ENCODE measurements around the gene TSPAN7.

Gene TSPAN7

GRCh38 chrX:38726612-38727011 is 165.3 kb downstream of the TSPAN7 start:
- in situ Hi-C loops (cut with HindIII; ENCODE audit: low sequenced_read_pairs): no loop called here
- DNase-seq (ENCODE audit: low read depth, low spot score): no peak
- no peak overlapping the region for H3K4me3 ChIP-seq (ENCODE audit: low read depth, low read length)
- TF ChIP-seq CTCF (IDR thresholded peaks at IDR 0.05; ENCODE audit: low read depth, low read length): no peak

- TF ChIP-seq CTCF (IDR thresholded peaks at IDR 0.05; ENCODE audit: low read depth, low read length): no peak
- DNase-seq (ENCODE audit: low read depth, low spot score): no peak
- no peak overlapping the region for H3K4me3 ChIP-seq (ENCODE audit: low read depth, low read length)
- in situ Hi-C loops (cut with HindIII; ENCODE audit: low sequenced_read_pairs): no loop called here
Measured at GRCh38 chrX:38727668-38728067, 166.3 kb downstream of the TSPAN7 start.

GRCh38 chrX:38732866-38733265 is 171.5 kb downstream of the TSPAN7 start:
- H3K4me3 ChIP-seq (ENCODE audit: low read depth, low read length): no peak overlapping the region
- in situ Hi-C loops (cut with HindIII; ENCODE audit: low sequenced_read_pairs): no loop called here
- DNase-seq (ENCODE audit: low read depth, low spot score): no peak
- TF ChIP-seq CTCF (IDR thresholded peaks at IDR 0.05; ENCODE audit: low read depth, low read length): no peak
